Stimulated activated CD8-positive, alpha-beta memory T cell treated with anti-CD3 and anti-CD28 coated beads, Interleukin-7, amount 100 ng/mL, for 48 hours (primary cell): ENCODE data around the gene PPM1H.
A peak's percentile ranks its signal among the peaks of the same experiment; 100 is the strongest.
"Not testable (repeated sequence)": the region's sequence is repeated elsewhere in the genome, so short reads cannot be mapped to it uniquely, and the experiment has no call there.

Experiments
- DNase-seq, 2 donors: peaks; one replicate each; pipeline ENCODE4 v3.0.0-alpha.2; 2020; ENCODE audit warnings: low read depth in 1 of 2; ENCODE audit errors: extremely low read depth in 1 of 2

Gene PPM1H

GRCh38 chr12:62841846-62842245 lies 93.1 kb downstream of the PPM1H start:
- DNase-seq = no peak

DNA sequence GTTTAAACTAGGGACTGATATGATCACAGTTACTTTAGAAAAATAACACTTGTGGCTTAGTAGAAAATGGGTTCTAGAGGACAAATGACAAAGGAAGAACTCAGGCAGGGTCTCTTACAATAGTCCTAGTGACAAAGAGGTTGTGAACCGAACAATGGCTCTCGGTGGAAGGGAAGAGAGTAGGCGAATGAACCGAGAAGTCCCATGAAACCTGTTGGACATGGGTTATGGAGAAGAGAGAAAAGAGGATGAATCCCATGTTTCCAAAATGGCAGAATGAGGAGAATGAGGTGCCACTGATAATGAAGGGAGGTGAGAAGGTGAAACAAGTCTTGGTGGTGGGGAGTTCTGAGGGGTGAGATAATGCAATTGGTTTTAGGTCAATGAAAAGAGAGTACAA lies 94.1 kb downstream of the PPM1H start:
- DNase-seq = no peak

- no peak for DNase-seq
Observed at GRCh38 chr12:62839869-62840660, 94.9 kb downstream of the PPM1H start.

GRCh38 chr12:62834971-62835547 lies 99.9 kb downstream of the PPM1H start:
- DNase-seq = no peak

DNA sequence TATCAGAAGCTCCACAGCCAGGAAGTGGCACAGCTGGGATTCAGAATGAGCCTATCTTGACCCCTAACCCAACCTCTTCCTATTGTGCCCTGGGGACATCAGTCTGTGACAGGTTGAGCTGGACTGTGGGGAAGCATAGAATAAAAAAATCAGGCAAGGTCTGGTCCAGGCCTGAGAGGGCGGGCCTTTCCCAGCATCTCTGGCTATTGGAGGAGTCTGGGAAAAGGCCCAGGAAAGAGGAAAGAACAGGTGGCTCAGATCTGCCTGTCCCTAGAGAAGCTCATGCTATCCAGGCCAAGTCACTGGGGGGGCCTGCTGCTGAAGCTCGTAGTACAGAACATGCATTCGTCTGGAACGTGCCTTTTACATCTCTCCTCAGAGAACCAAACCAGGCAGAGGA lies 100.5 kb downstream of the PPM1H start:
- no peak for DNase-seq

DNA sequence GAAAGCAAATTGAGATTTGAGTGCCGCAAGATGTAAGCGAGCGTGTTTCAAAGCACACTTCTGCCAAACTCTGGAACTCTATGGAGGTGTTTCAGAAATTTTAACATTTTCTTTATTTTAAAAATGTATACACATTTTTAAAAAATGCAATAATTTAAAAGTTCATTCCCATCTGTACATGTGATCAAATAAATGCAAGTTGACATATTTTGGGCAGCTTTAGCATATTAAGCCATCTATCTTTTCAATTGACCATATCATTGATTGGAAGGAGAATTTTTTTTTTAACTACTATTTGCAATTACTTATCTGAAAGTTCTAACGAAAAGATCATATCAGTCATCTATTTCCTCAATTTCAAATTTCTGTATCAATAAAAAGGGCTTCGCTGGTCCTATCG lies 101.3 kb downstream of the PPM1H start:
- DNase-seq = no peak

DNA sequence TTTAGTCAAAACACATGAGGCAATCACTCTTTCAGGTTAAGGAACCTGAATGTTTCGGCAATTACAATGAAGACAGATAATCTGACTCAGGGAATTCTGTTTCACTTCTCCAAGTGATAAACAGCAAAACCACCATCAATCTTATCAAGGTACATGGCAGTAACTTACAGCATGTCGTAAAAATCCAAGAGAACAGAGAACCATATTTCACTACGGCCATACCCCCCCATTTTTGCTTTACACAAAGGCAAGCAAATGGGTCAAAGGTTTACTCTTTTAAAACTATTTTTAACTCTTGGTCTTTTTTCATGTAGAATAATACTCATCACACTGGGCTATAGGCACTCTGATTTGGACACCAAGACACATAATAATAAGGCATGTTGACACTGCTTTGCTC lies 102.4 kb downstream of the PPM1H start:
- DNase-seq = no peak

- DNase-seq = no peak
Observed at GRCh38 chr12:62832027-62832426, 102.9 kb downstream of the PPM1H start.

DNA sequence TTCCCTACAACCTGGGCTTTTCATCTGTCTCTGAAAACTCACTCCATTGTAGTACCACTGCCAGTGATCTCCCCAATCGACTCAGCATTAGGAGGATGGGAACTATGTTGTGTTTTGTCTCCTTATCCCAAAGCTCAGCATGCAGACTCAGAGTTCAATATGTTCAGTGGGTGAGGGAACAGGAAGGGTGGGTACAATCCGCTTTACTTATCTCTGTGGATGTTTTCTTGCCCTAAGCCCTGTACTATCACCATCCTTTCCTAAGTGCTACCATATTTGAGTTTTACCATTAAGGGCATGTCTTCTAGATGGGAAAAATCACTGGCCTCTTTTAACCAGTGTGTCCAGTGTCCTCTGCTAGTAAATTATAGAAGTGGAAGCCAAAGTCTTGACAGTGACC lies 107.1 kb downstream of the PPM1H start:
- DNase-seq = no peak

- DNase-seq = no peak
Observed at GRCh38 chr12:62827042-62827441, 107.9 kb downstream of the PPM1H start.

DNA sequence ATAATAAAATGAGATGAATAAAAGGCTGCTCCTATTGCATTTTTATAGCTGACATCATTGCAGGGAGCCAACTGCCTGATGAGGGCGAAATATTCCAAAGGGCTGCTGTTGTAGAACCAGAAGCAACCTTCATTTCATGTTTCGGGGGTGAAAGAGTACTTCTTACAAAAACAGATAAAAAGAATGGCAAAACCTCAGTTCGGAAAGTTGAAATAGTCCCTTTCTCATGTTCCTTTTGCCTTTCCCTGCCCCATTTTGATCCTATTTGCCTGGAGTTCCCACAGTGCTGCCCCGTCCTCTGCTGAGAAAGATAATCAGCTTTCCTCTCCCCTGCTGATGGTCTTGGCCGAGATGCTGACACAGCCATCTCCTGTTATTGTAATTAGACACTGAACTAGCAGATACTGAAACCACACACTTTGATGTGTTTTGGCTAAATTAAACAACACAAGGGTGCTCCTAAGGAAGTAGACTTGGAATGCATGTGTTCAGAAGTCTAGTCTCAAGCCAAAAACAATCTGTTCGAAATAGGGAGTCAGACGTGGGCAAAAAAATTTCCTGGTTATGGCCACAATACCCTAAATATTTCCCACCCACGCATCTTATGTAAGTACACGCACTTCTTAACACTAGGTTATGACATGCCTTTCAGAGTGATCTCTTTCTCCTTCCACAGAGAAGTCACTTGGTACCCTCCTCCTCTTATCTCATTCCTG lies 117.2 kb downstream of the PPM1H start:
- no peak for DNase-seq

GRCh38 chr12:62814243-62814642 lies 120.7 kb downstream of the PPM1H start:
- no peak for DNase-seq

GRCh38 chr12:62813031-62813829 lies 121.7 kb downstream of the PPM1H start:
- peak in 1 of 2 donors; percentile 24 for DNase-seq

DNA sequence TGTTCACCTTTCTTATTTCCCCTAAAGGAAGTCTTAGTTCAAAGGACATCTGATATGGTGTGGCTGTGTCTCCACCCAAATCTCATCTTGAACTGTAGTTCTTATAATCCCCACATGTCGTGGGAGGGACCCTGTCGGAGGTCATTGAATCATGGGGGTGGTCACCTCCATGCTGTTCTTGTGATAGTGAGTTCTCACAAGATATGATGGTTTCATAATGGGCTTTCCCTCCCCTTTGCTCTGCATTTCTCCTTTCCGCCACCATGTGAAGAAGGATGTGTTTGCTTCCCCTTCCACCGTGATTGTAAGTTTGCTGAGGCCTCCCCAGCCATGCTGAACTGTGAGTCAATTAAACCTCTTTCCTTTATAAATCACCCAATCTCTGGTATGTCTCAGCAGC lies 123.5 kb downstream of the PPM1H start:
- DNase-seq = not testable (repeated sequence)

DNA sequence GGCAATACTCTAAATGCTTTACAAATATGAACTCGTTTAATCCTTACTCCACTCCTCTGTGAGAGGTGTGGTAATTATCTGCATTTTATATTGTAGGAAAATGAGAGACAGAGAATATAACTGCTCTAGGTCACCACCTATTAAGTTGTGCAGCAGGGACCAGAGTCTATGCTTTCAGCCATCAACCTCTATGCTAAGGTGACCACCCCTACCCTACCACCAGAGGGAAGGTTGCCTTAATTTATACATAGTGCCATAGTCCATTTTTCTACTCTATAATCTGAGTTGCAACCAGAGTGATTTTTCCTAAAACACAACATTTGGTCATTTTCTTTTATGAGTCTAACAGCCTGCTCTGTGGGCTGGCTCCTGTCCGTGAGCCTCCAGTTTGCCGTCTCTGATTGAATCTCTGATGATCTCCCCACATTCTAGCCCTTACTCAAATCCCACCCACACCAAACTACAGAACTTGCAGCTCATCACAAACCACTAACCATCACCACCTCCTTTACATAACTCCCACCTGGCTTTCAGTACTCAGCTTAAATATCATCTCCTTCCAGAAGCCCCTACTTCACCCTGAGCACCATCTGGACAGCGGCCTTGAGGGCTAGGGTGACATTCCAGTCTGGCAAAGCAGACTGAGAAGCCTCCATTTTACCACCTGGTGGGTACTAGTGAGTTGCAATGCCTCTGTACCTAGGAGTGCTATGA lies 126.6 kb downstream of the PPM1H start:
- DNase-seq = peak in 1 of 2 donors; percentile 13

GRCh38 chr12:62806893-62807292 lies 128.1 kb downstream of the PPM1H start:
- DNase-seq = no peak

GRCh38 chr12:62806244-62806836 lies 128.6 kb downstream of the PPM1H start:
- DNase-seq = no peak

DNA sequence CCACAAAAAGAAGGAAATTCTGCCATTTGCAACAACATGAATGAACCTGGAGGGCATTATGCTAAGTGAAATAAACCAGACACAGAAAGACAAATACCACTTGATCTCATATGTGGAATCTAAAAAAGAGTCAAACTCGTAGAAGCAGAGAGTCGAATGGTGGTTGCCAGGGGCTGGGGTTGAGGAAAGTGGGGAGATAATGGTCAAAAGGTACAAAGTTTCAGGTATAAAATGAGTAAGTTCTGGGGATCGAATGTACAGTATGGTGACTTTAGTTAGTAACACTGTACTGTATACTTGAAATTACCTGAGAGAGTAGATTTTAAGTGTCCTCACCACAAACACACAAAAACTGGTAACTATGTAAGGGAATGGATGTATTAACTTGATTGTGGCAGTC lies 129.4 kb downstream of the PPM1H start:
- no peak for DNase-seq

GRCh38 chr12:62803756-62804155 lies 131.2 kb downstream of the PPM1H start:
- DNase-seq = no peak

GRCh38 chr12:62802984-62803383 lies 132.0 kb downstream of the PPM1H start:
- no peak for DNase-seq
